Activated CD8-positive, alpha-beta memory T cell treated with anti-CD3 and anti-CD28 coated beads, Interleukin-2, amount 50 U/mL, for 1 hour (primary cell): ENCODE measurements around the gene MKX.

Experiments
- DNase-seq: peaks from one replicate; pipeline ENCODE4 v3.0.0-alpha.2; 2020; ENCODE audit errors: extremely low read depth

MKX gene

DNA sequence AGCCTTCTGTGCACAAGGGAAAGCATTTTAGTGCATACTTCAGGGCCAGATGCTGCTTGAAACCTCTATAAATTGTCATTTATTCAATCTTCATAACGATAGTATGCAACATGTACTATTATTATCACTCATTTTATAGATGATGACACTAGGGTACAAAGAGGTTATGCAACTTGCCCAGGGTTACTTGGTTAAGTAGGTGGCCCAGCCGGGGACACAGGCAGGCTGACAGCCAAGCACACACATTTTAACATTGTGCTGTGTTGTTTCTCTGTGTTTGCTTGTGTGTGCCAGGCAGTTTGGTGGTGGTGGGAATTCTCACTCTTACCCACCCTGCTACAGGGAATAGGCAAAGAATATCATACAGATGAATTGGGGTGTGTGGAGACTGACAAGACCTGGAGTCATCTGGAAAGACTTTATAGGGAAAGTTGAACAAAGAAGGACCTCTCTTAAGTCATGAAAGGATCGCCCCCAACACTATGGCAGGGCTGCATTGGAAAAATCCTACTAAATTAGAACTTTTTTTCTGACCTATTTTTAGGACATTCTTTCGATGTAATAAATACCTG, 98.9 kb downstream of the MKX start:
- DNase-seq, result no peak

GRCh38 chr10:27646194-27646593, 99.4 kb downstream of the MKX start:
- no peak for DNase-seq

- no peak for DNase-seq
Measured at GRCh38 chr10:27644307-27644939, 101.2 kb downstream of the MKX start.

DNA sequence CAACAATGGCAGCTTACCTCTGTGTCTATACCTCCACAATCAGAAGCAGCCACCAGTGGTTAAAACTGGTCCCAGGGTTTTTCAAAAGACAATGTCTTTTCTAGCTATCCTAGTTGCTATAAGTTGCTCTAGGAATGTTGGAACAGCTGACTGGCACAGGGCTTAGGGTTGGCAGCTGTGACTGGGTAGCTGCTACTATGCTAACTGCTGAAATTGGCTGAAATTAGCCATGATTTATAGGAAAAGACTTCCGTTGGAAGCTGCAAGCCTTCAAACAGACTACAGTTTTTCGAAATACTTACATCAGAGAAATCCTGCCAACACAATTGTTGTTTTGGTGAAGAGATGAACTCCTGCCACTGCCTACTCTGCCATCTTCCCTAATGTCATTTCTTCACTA, 102.3 kb downstream of the MKX start:
- DNase-seq, result no peak

DNA sequence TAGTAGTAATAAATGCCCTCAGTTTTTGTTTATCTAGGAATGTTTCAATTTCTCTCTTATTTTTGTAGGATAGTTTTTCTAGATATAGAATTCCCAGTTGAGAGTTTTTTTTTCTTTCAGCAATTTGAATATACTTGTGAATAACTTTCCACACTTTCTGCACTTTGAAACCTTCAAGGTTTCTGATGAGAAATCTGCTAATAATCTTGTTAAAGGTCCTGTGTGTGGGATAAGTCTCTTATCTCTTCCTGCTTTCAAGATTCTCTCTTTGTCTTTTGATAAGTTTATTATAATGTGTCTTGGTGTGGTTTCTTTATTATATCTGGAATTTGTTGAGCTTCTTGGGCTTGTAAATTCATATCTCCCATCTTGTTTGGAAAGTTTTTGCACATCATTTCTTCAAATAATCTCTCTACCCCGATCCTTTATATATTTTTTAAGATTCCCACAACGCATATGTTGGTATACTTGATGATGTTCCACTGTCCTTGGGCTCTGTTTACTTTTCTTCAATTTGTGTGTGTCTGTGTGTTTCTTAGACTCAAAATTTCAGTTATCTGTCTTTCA, 103.5 kb downstream of the MKX start:
- no peak for DNase-seq

DNA sequence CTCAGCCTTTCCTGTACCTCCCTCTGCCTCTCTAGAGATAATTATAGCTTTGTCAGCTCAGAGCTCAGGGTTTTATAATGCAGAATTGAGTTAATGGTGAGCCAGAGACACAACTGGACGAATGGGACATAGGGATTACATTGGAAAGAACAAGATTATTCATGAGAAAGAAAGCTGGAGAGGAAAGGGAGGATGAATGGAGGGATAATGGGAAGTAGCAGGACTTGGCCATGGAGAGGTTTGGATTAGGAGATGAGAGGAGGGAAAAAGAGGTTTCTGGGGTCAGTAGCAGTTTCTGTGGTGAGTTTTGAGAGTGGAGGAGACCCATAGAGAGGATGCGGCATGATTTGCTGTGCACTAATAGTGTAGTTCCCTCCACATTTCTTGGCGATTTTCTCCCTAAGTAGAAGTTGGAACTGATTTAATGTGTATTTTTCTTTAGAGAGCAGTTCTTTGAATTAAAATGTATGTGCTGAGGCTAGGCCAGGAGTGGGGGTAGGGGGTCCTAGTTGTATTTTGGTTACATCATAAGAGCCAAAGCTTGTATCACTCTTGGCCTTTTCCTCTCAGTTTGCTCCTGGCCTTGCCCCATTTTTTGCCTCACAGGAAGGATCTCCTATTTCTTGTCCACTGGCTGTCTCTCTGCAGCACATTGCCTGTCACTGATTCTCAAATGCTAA, 107.4 kb downstream of the MKX start:
- DNase-seq, result no peak

GRCh38 chr10:27637601-27638000, 108.0 kb downstream of the MKX start:
- no peak for DNase-seq

DNA sequence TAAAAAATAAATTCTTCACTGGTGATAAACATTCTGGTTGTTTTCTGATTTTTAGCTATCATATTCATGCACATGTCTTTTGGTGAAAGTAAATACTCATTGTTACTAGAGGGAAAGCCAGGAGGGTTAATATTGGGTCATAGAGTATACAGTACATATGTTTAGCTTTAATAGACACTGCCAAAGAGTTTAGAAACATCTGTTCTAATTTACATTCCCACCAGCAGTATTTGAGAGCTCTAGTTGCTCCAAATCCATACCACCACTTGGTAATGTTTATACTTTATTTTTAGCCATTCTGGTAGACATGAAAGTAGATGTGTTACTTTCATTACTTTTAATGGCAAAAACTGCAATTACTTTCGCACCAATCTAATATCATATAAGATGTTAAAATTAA, 108.8 kb downstream of the MKX start:
- DNase-seq, result no peak

DNA sequence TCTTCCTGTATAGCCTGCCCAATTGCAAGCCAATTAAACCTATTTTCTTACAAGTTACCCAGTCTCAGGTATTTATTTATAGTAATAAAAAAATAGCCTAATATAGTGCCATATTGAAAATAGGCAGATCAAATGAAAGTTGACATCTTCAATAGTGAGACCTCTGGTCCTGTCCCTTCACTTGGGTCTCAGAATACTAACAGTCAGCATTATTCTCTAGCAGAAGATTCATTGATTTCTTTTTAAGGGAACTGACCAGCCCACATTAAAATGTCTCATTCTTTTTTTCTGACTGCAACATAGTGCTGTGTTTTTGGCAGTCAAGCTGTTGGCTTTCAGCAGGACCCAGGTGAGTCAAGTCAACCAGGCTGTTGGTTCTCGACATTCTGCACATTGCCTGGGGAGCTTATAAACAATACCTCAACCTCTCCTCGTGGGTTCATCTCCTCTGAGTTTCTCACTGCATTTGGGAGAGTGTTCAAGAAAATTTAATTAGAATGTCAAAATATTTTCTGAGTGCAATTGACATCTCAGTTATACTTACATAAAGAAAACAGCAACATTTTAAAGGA, 109.8 kb downstream of the MKX start:
- DNase-seq, result no peak

- no peak for DNase-seq
Measured at GRCh38 chr10:27635290-27635689, 110.3 kb downstream of the MKX start.

GRCh38 chr10:27628621-27629020, 117.0 kb downstream of the MKX start:
- DNase-seq, result no peak

- no peak for DNase-seq
Measured at GRCh38 chr10:27626890-27627289, 118.7 kb downstream of the MKX start.

DNA sequence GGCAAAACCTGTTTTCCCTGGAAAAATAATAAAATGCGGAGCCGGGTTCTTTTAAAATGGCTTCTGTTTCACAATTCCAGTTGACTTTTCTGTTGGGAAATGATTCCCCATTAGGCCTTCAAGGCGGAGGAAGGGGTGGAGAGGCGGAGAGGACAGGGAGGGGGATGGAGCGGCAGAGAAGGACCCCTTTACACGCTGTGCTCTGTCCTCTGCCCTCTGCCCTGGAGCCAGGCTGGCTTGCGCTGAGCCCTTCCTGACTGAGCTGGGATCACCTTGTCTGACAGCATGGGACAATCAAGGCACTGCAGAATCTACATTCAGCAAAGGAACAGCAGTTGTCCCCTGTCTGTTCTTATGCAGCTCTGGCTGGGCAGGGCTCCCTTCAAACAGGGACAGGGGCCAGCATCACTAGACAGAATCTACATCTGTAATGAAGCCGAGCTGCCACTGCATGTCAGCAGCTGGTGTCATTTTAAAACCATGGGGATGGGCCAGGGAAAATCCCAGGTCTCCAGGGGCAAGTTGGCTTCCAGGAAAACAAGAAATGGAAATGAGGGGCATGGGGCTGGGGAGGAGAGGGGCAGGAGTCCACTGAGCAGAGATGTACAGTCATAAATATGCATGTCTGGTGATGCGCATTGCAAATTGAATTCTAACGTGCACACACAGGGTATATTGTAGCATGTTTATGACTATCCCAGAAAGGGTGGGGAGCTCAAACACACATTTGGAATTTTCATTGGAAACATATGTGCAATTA, 120.0 kb downstream of the MKX start:
- DNase-seq, result no peak

DNA sequence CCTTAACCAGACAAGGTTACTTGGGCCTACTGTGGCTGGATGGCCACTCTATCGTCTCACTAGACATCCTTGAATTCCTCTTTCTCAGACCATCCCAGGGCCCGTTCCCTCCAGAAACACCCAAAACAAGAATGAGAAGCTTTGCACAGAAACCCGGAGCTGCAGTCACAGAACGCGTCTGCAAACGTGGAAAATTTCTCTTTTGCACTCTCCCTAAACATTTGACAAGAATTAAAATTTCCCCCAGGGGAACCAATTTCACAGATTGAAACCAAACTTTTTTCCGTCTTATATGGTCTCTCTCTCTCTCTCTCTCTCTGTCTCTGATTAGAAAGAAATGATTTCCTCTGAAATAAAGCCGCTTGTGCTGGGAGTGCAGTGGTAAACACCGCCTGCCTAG, 120.7 kb downstream of the MKX start:
- no peak for DNase-seq
